Panc1 (cell line): ENCODE data around the gene CD79A. TPM values are rescaled to one million over a fixed set of nuclear protein-coding genes. Genes with fewer than 3 reads are reported as not detected.

Experiments used
- ATAC-seq: fragments of 200-7000 bp; cut with Tn5 transposase; 2 replicates; pipeline ENCODE4 v1.9.1; 2020; ENCODE audit warnings: mild to moderate bottlenecking, moderate library complexity
- BruUV-seq: library from RNA; stranded (reverse); fragments of 400-500 nt; replicated peaks from 2 replicates; lab custom pipeline; 2021; lab: Mats Ljungman, UMichigan
- CTCF ChIA-PET: fragments of 300-600 bp; sonication (Branson Sonifier 250); formaldehyde crosslinking; loops from one replicate; lab custom pipeline; 2022; ENCODE audit warnings: antibody characterized with exemption; lab: Charles Lee
- POLR2A ChIA-PET: fragments of 300-600 bp; sonication (Branson Sonifier 250); formaldehyde crosslinking; loops from one replicate; lab custom pipeline; 2022; ENCODE audit warnings: antibody characterized with exemption; lab: Charles Lee
- DNase-seq: peaks from one replicate; pipeline ENCODE4 v3.0.0-alpha.2; 2010; ENCODE audit warnings: low read depth, low spot score
- H3K27ac ChIP-seq: 2 replicates; pipeline ENCODE4 v1.5.1; 2011; ENCODE audit warnings: mild to moderate bottlenecking, low read length, inconsistent platforms
- H3K27me3 ChIP-seq: fragments of 200-500 bp; sonication (Bioruptor generic); 2 replicates; pipeline ENCODE4 v1.6.0; 2014; ENCODE audit warnings: low read length, inconsistent platforms; ENCODE audit not compliant: control insufficient read depth, insufficient read depth
- H3K36me3 ChIP-seq: fragments of 200-500 bp; sonication (Bioruptor generic); 2 replicates; pipeline ENCODE4 v1.5.1; 2014; ENCODE audit warnings: inconsistent platforms, mild to moderate bottlenecking, low read length, moderate library complexity; ENCODE audit not compliant: control insufficient read depth, insufficient read depth
- H3K4me1 ChIP-seq: 2 replicates; pipeline ENCODE4 v1.5.1; 2011; ENCODE audit warnings: inconsistent platforms, mild to moderate bottlenecking, low read length, moderate library complexity; ENCODE audit not compliant: control insufficient read depth, insufficient read depth
- H3K4me3 ChIP-seq, 2 experiments: 2 replicates each; pipeline ENCODE4 v1.5.1; 2011 to 2012; ENCODE audit warnings: low read depth in 2 of 2, low read length in 2 of 2, mild to moderate bottlenecking in 2 of 2, inconsistent platforms in 1 of 2, moderate library complexity in 1 of 2
- H3K9me3 ChIP-seq: fragments of 200-500 bp; sonication (Bioruptor generic); 2 replicates; pipeline ENCODE4 v1.5.1; 2014; ENCODE audit warnings: low read depth, mild to moderate bottlenecking, inconsistent platforms, low read length, moderate library complexity; ENCODE audit not compliant: control insufficient read depth, insufficient read depth
- POLR2AphosphoS5 ChIP-seq: IDR thresholded peaks from 2 replicates; pipeline ENCODE4 v1.6.1; 2012; ENCODE audit warnings: mild to moderate bottlenecking, low read depth, low read length, moderate library complexity
- SIN3A ChIP-seq: IDR thresholded peaks from 2 replicates; pipeline ENCODE4 v1.6.1; 2012; ENCODE audit warnings: low read depth, mild to moderate bottlenecking, low read length, moderate library complexity, borderline replicate concordance; ENCODE audit not compliant: insufficient read depth
- TCF7L2 ChIP-seq: IDR thresholded peaks from 2 replicates; pipeline ENCODE4 v1.6.1; 2011; ENCODE audit warnings: mild to moderate bottlenecking, low read depth, low read length, inconsistent platforms
- in situ Hi-C: cut with HindIII; loops from 2 replicates; pipeline ENCODE4 v1.10.0; 2016; ENCODE audit warnings: low sequenced_read_pairs, low pct_unique_long_range_greater_than_20kb
- intact Hi-C: fragments of 100-400 bp; cut with micrococcal nuclease; formaldehyde crosslinking; loops from one replicate; pipeline ENCODE4 v1.10.0; 2022; ENCODE audit not compliant: unreplicated experiment
- total RNA-seq: library from RNA; stranded (reverse); gene quantifications from one replicate; pipeline ENCODE4 v1.2.1, GENCODE V29; 2021; ENCODE audit not compliant: unreplicated experiment
- TF ChIP-seq, protein P1 (sequence below), 2 experiments: IDR thresholded peaks; 2 replicates each; pipeline ENCODE4 v1.6.1; 2011 to 2012; ENCODE audit warnings: low read depth in 2 of 2, control low read depth in 1 of 2, low read length in 1 of 2, mild to moderate bottlenecking in 1 of 2, moderate library complexity in 1 of 2; ENCODE audit not compliant: insufficient read depth in 1 of 2
- TF ChIP-seq, protein P2 (sequence below): fragments of 450-650 bp; IDR thresholded peaks from 2 replicates; pipeline ENCODE4 v1.5.1; 2017; ENCODE audit warnings: mild to moderate bottlenecking

Gene CD79A
- total RNA-seq, 1 experiment from 2014 or later, result 0.59 TPM

DNA sequence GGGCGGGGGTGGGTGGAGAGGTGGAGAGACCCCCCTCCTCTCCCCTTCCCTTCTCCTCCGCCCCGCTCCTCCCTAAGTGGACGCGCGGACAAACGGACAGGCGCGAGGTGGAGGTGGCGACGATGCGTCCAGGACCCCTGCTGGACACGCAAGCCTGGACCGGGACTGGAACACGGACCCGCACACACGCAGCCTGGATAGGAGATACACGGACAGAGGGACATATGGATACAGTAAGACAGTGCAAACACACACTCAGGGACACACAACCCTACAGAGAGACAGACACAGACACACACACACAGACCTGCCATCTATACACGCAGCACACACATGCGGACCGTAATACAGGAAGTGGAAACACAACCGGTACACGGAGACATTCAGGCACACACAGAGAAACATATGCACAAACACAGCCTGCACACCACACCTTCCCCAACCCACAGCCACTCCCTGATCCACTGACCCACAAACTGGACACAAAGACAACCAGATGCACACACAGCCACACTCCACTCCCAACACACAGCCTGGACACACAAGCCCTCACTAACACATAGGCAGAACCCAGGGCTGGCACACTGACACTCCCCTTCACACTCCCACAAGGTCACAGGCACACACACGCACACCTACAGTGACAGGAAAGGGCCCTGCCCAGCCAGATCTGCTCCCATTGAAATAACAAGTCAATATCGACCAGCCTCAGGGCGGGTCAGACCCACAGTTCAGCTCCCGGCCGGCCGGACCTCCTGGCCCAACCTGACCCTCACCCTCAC is 51.9 kb downstream of the CD79A start:
- Histone ChIP-seq H3K4me3 (peak overlapping the region in 1 of 2 experiments; percentile 53; a peak in 2 of 4 replicates), H3K27me3 (peaks cover 3% of the 10 kb centered on the region; the same call in 1 of the 2 replicates), H3K36me3 (no peaks in the 10 kb centered on the region), H3K9me3 (no peaks in the 10 kb centered on the region), H3K4me1 (no peaks in the 10 kb centered on the region; the same call in 1 of the 2 replicates), H3K27ac (no peak overlapping the region)
- intact Hi-C loops, result no loop called here
- DNase-seq, result no peak
- peak; percentile 36; the same call in 1 of the 2 replicates for ATAC-seq
- in situ Hi-C loops, result no loop called here
- BruUV-seq, result no TSS peak
- POLR2A ChIA-PET, result no interaction called here
- CTCF ChIA-PET, result no interaction called here
- TF ChIP-seq, protein P1, sequence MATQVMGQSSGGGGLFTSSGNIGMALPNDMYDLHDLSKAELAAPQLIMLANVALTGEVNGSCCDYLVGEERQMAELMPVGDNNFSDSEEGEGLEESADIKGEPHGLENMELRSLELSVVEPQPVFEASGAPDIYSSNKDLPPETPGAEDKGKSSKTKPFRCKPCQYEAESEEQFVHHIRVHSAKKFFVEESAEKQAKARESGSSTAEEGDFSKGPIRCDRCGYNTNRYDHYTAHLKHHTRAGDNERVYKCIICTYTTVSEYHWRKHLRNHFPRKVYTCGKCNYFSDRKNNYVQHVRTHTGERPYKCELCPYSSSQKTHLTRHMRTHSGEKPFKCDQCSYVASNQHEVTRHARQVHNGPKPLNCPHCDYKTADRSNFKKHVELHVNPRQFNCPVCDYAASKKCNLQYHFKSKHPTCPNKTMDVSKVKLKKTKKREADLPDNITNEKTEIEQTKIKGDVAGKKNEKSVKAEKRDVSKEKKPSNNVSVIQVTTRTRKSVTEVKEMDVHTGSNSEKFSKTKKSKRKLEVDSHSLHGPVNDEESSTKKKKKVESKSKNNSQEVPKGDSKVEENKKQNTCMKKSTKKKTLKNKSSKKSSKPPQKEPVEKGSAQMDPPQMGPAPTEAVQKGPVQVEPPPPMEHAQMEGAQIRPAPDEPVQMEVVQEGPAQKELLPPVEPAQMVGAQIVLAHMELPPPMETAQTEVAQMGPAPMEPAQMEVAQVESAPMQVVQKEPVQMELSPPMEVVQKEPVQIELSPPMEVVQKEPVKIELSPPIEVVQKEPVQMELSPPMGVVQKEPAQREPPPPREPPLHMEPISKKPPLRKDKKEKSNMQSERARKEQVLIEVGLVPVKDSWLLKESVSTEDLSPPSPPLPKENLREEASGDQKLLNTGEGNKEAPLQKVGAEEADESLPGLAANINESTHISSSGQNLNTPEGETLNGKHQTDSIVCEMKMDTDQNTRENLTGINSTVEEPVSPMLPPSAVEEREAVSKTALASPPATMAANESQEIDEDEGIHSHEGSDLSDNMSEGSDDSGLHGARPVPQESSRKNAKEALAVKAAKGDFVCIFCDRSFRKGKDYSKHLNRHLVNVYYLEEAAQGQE (IDR thresholded peaks at IDR 0.05; ENCODE audit: insufficient read depth in 1 of 2, low read depth in 2 of 2, low read length in 1 of 2), result no peak

DNA sequence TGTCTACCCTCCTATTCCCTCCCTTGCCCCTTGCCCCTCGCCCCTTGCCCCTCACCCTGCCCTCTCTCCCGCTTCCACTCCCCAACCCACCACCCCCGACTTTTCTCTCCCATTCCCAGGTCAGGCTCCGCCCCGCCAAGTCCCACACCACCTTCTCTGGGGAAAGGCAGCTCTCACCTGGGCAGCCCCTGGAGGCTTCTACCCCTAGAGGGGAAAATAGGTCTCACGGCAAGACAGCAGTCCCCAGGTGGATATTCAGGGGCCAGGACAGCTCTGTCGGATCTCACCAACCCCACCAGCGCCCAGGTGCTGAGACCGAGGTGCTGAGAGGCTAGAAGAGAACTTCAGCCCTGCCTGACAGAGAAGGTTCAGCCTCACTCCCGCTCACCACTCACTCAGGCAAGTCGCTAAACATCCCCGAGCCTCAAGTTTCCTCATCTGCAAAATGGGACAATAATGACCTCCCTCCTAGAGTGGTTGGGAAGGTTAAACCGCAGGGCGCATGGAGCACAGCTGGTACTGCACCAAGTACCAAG is 52.5 kb downstream of the CD79A start:
- no peaks in the 10 kb centered on the region; the same call in 1 of the 2 replicates for H3K4me1 ChIP-seq
- no peaks in the 10 kb centered on the region for H3K9me3 ChIP-seq
- DNase-seq, result no peak
- H3K4me3 ChIP-seq, result no peak overlapping the region
- in situ Hi-C loops, result no loop called here
- CTCF ChIA-PET, result interaction anchor here (0.7 kb wide), 1 partner anchor 34 kb away, joined by 3 read pairs; no protein-coding TSS in a partner anchor
- BruUV-seq, result no TSS peak
- POLR2A ChIA-PET, result no interaction called here
- TF ChIP-seq TCF7L2 (no peak), POLR2AphosphoS5 (no peak), SIN3A (no peak)
- TF ChIP-seq, protein P2, sequence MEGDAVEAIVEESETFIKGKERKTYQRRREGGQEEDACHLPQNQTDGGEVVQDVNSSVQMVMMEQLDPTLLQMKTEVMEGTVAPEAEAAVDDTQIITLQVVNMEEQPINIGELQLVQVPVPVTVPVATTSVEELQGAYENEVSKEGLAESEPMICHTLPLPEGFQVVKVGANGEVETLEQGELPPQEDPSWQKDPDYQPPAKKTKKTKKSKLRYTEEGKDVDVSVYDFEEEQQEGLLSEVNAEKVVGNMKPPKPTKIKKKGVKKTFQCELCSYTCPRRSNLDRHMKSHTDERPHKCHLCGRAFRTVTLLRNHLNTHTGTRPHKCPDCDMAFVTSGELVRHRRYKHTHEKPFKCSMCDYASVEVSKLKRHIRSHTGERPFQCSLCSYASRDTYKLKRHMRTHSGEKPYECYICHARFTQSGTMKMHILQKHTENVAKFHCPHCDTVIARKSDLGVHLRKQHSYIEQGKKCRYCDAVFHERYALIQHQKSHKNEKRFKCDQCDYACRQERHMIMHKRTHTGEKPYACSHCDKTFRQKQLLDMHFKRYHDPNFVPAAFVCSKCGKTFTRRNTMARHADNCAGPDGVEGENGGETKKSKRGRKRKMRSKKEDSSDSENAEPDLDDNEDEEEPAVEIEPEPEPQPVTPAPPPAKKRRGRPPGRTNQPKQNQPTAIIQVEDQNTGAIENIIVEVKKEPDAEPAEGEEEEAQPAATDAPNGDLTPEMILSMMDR, result no peak
- TF ChIP-seq, protein P1 (IDR thresholded peaks at IDR 0.05; ENCODE audit: insufficient read depth in 1 of 2, low read depth in 2 of 2, low read length in 1 of 2), result no peak
- no peak overlapping the region for H3K27ac ChIP-seq
- H3K27me3 ChIP-seq, result peaks cover 3% of the 10 kb centered on the region; the same call in 1 of the 2 replicates
- ATAC-seq, result no peak
- H3K36me3 ChIP-seq, result no peaks in the 10 kb centered on the region
- intact Hi-C loops, result loop anchor here (10.0 kb wide), 1 partner anchor 45 kb away; the partner anchor contains the start of gene ARHGEF1
